ENCODE results near the gene NFKBIE.
A peak's percentile ranks its signal among the peaks of the same experiment; 100 is the strongest.

The NFKBIE gene

DNA sequence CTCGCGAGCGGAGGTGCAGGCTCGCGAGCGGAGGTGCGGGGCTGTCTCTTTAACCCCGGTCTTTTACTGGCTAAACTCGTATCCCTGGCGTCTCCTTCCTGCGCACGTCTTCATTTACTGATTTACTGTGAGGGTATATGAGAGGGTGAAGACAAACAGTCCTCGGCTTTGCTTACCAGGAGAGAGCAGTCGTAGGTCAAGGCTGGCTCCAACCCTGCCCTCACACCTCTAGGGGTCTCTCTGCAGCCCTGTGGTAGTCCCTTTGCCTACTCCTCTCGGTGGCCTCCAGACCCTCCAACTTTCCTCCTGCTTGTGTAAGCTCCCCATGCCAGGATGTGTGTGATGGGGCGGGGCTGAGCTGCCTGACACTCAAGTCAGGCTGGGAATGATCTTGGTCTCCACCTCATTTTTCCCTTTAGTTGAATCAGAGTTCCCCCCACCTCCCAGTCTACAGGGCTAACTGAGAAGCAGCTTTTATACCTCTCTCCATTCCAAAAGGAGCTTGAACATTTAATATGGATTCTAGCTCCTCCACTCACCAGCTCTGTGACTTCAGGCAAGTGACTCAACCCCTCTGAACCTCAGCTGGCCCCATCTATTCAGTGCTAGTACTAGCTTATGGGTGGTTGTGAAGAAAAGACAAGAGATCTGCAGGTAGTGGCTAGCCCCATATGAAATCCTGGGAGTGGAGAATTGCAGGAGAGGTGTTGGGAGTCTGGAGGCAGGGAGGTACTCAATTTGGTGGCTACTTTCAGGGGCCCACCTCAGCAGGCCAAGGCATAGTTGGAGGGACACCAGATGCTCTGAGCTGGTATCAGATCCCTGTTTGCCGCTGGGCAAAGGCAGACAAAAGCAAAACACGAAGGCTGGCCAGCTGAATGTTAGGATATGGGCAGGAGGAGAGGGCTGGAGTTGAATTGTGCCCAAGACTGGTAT, 41.1 kb downstream of the NFKBIE start:
- Histone ChIP-seq H3K9me3 (ENCODE audit: insufficient read depth, low read length) (no peaks in the 10 kb centered on the region), H3K9ac (ENCODE audit: low read length) (peak overlapping the region; percentile 79), H3K4me2 (ENCODE audit: low read length) (peak overlapping the region; percentile 96), H3K36me3 (replicated peaks; ENCODE audit: low read depth, low read length) (peaks cover 28% of the 10 kb centered on the region), H3K4me1 (ENCODE audit: low read length) (peaks cover 49% of the 10 kb centered on the region), H2AFZ (ENCODE audit: low read depth, low read length) (no peak overlapping the region), H3K4me3 (ENCODE audit: low read length) (peak overlapping the region; percentile 83), H3K79me2 (ENCODE audit: low read length) (peaks cover 57% of the 10 kb centered on the region), H4K20me1 (ENCODE audit: insufficient read depth, low read length) (peaks cover 44% of the 10 kb centered on the region), H3K27ac (ENCODE audit: low read length) (peak overlapping the region; percentile 49), H3K27me3 (ENCODE audit: low read depth, low read length) (no peaks in the 10 kb centered on the region)
- TF ChIP-seq, protein P1, sequence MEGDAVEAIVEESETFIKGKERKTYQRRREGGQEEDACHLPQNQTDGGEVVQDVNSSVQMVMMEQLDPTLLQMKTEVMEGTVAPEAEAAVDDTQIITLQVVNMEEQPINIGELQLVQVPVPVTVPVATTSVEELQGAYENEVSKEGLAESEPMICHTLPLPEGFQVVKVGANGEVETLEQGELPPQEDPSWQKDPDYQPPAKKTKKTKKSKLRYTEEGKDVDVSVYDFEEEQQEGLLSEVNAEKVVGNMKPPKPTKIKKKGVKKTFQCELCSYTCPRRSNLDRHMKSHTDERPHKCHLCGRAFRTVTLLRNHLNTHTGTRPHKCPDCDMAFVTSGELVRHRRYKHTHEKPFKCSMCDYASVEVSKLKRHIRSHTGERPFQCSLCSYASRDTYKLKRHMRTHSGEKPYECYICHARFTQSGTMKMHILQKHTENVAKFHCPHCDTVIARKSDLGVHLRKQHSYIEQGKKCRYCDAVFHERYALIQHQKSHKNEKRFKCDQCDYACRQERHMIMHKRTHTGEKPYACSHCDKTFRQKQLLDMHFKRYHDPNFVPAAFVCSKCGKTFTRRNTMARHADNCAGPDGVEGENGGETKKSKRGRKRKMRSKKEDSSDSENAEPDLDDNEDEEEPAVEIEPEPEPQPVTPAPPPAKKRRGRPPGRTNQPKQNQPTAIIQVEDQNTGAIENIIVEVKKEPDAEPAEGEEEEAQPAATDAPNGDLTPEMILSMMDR (IDR thresholded peaks at IDR 0.05; ENCODE audit: low read depth, low read length), result peak; percentile 45
- no peak for TF ChIP-seq EZH2phosphoT487 (IDR thresholded peaks at IDR 0.05; ENCODE audit: low read depth)

DNA sequence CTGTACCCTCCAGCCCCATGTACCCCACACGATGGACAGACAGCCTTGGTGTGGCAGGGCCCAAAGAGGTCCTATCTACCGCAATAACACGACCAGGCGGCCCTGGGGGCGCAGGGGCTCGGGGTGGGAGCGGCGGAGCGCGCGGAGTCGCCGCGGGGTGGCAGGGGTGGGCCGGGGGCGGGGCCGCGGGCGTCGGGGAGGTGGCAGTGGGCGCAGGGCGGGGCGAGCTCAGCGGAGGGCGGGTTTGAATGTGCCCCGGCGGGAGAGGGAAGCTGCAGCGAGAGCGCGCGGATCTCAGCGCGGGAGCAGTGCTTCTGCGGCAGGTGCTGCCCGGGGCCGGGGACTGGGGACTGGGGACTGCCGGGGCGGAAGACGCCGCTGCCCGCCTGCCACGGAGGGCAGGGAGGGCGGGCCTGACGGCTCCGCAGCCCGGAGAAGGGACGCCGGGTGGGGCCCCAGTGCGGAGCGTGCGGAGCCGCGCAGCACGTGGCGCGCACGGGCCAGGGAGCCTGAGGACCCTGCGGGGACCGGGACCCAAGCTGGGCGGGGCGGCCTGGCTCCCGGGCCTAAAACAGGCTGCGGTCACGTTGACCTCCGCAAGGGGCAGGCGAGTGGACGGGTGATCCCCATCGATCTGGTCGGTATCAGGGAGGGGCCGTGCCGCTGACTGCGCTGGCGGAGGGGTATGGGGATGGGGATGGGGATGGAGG, 41.9 kb downstream of the NFKBIE start, which contains the start of gene SLC29A1:
TSS of gene SLC29A1 (plus strand) at position 277 of the 710 bp plus-strand sequence. CDS start 3,719 bp downstream, outside the sequence.
- Histone ChIP-seq H3K9me3 (ENCODE audit: insufficient read depth, low read length) (no peaks in the 10 kb centered on the region), H3K36me3 (replicated peaks; ENCODE audit: low read depth, low read length) (peaks cover 21% of the 10 kb centered on the region), H3K4me3 (ENCODE audit: low read length) (peak within 1 kb of the TSS; percentile 83), H3K79me2 (ENCODE audit: low read length) (peaks cover 54% of the 10 kb centered on the region), H2AFZ (ENCODE audit: low read depth, low read length) (0 out of 2 replicates have a peak within 1 kb of the TSS, but pooled peaks have one; percentile 49), H3K4me1 (ENCODE audit: low read length) (peaks cover 57% of the 10 kb centered on the region), H3K27ac (ENCODE audit: low read length) (peak within 1 kb of the TSS; percentile 49), H3K27me3 (ENCODE audit: low read depth, low read length) (no peaks in the 10 kb centered on the region), H4K20me1 (ENCODE audit: insufficient read depth, low read length) (peaks cover 37% of the 10 kb centered on the region), H3K4me2 (ENCODE audit: low read length) (peak within 1 kb of the TSS; percentile 96), H3K9ac (ENCODE audit: low read length) (peak within 1 kb of the TSS; percentile 79)
- TF ChIP-seq EZH2phosphoT487 (IDR thresholded peaks at IDR 0.05; ENCODE audit: low read depth), result no peak
- TF ChIP-seq, protein P1 (IDR thresholded peaks at IDR 0.05; ENCODE audit: low read depth, low read length), result no peak; the same call in 1 of the 2 replicates

DNA sequence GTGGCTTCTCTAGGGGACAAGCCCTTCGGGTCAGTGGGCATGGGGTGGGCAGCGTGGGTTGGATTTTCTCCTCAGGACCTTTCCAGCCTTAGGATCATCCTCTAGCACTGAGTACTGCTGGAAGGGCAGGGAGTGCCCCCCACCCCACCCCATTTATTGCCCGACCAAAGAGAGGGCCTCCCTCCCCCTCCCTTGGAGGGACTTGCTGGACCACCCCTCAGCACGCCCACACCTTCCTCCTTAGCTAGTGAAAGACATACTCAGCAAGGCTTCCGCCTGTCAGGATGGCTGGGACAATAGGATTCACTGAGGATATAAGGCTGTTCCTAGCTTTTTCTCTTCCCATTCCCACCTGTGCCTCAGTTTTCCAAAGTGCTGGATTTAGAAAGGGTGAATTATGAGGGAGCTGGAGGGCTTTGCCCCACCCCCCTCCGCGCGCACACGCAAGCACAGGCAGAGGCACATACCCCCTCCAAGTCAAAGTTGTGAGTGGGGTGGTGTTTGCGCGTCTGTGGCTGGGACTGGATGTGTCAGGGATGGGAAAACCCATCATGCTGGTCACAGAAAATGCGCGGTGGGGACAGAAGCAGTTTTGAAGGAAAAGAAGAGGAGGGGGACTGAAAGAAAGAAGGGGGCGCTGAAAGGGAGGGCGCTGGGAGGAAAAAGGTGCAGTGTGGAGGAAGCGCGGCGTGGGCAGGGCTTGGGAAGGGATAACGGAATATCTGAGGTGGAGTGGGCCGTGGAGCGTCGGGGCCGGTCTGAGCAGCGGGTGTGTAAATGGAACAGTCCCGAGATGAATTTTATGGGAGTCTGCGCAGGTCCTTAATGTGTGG, 42.6 kb downstream of the NFKBIE start:
- Histone ChIP-seq H3K79me2 (ENCODE audit: low read length) (peaks cover 46% of the 10 kb centered on the region), H3K27ac (ENCODE audit: low read length) (no peak overlapping the region), H3K9ac (ENCODE audit: low read length) (peak overlapping the region; percentile 67), H3K9me3 (ENCODE audit: insufficient read depth, low read length) (no peaks in the 10 kb centered on the region), H3K36me3 (replicated peaks; ENCODE audit: low read depth, low read length) (peaks cover 16% of the 10 kb centered on the region), H3K4me2 (ENCODE audit: low read length) (peak overlapping the region; percentile 96), H3K4me3 (ENCODE audit: low read length) (peak overlapping the region; percentile 83), H3K4me1 (ENCODE audit: low read length) (peaks cover 64% of the 10 kb centered on the region), H2AFZ (ENCODE audit: low read depth, low read length) (0 out of 2 replicates have a peak overlapping the region, but pooled peaks have one; percentile 49), H3K27me3 (ENCODE audit: low read depth, low read length) (no peaks in the 10 kb centered on the region), H4K20me1 (ENCODE audit: insufficient read depth, low read length) (peaks cover 32% of the 10 kb centered on the region)
- TF ChIP-seq, protein P1 (IDR thresholded peaks at IDR 0.05; ENCODE audit: low read depth, low read length), result no peak
- TF ChIP-seq EZH2phosphoT487 (IDR thresholded peaks at IDR 0.05; ENCODE audit: low read depth), result no peak
